Measurements from ENCODE around the gene KDM4C. TPM values are rescaled to one million over a fixed set of nuclear protein-coding genes. Genes with fewer than 3 reads are reported as not detected.
"Not testable (repeated sequence)": the region's sequence is repeated elsewhere in the genome, so short reads cannot be mapped to it uniquely, and the experiment has no call there.

The KDM4C gene
- total RNA-seq, 1 donor from 2014 or later: 46.0 TPM

DNA sequence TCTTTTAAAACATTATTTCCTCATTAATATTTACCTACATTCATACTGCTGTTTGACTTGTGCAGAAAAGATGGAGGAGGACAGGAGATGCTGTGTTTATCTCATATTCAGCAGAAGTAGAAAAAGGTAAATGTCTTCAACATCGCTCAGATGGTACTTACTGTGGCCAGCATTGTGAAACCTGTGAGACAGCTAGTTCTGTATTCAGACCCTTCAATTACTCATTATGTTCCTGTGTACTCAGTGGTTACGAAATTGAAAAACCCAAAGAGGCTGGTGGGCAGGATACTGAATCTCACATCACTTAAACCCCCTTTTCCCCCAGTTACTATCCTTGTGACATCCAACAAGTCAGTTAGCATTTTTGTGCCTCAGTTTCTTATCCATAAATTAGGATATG lies 216.0 kb downstream of the KDM4C start:
- no peak for DNase-seq (ENCODE audit: low spot score)

DNA sequence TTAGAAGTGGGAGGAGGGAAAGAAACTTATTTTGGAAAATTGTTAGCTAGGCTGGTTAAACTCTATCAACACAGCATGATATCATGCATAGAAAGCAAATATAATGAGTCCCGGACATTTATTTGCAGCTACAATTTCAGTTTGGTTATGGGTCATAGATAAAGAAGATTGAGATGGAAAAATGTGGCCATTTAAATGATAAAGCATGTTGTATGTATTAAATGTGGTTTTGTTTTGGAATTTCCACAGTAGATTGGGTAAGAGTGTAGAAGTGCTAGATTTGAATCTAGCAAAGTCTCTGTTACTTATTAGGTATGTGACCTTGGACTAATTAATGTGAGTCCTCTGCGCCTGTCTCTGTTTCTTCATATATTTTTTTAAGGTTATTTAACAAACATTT lies 217.4 kb downstream of the KDM4C start:
- no peak for DNase-seq (ENCODE audit: low spot score)

DNA sequence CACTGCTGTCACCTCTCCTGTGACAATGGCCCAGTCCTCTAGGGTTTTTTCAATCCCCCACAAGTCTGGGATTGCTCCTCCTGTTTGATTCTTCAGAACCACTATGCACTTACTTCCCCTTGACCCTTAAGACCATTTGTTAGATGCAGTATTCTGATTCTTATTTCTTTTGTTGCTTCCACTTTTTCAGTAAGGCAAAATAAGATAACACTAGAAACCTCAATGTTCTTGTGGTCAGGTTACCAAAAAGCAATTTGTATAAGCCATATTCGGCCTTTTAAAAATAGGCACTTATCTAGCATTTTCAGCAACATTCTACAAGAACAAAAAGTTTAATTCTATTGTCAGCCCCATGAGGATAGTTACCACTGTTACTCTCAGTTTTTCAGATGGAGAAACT lies 220.0 kb downstream of the KDM4C start:
- no peak for DNase-seq (ENCODE audit: low spot score)

DNA sequence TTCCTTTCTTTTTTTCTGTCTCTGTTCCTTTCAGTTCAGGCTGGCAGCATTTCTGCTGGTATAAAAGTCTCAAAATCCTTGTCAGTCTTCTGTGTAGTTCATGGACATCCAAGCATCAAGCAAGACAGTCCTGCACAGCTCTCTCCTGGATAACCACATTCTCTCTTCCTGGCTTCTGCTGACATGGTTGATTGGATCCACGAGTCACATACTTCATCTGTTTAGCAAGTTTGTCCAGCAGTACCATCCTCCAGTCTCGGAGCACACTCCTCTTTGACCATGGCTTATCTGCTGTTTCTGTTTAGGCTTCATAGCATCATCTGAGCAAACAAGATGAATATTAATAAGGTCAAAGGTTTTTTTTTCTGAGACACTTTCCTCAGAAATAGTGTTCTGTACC lies 220.8 kb downstream of the KDM4C start:
- no peak for DNase-seq (ENCODE audit: low spot score)

DNA sequence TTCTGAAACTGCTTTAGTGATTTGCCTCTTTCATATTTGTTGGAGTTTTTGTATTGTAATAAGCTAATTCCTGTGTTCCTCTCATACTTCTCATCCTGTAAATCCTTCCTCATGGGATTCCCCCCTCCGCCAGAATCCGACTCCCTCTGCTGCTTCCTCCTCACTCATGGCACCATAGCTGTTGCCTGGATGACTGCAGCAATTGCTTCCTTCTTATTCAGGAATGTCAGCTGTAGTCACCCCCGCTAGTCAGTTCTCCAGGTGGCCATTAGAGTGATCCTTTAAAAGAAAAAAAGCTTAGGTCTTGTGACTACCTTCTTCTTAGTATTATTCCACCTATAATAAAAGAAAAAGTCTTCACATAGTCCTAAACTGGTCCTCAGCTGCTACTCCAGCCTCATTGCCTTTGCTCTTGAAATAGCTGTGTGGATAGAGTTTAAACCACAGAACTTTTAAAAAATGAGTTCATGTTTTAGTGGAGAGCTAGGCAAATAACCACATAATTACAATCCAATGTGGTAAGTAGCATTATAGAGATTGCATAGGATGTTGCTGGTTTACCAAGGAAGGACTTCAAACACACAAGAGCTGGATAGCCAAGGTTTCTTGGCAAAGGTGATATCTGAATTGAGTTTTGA lies 227.3 kb downstream of the KDM4C start:
- no peak for DNase-seq (ENCODE audit: low spot score)

DNA sequence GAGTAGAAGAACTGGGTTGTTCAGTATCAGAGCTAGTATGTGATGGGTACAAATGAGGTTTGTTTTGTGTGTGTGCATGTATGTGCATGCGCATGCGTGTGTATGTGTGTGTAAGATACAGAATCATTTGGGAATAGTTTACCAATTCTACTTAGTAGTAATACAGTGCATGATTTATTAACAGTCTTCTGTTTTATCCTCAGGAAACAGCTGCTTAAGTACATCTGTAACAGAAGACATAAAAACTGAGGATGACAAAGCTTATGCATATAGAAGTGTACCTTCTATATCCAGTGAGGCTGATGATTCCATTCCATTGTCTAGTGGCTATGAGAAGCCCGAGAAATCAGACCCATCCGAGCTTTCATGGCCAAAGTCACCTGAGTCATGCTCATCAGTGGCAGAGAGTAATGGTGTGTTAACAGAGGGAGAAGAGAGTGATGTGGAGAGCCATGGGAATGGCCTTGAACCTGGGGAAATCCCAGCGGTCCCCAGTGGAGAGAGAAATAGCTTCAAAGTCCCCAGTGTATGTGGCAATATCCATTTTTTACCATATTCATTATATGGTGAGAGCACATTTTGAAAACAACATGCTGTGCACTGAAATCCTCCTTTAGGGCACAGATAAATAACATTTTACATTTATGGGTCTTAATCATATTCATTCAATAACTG lies 228.5 kb downstream of the KDM4C start:
- DNase-seq (ENCODE audit: low spot score): no peak

DNA sequence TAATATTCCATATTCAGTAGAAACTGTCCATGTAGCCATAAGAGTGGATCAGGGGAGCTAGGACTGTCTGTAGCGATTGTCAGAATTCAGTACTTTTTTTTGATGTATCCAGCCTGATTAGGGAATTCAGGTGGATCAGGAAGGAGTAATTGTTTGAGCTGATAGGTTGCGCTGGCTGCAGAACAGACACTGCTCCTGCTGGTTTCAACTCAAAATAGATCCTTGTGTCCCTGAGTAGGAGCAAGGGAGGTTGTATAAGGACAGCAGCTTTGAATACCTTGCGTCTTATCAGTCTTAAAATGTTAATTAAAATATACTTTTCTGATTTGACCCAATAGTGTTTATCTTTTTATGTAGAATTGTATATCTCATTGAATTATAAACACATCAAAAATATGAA lies 229.6 kb downstream of the KDM4C start:
- no peak for DNase-seq (ENCODE audit: low spot score)

DNA sequence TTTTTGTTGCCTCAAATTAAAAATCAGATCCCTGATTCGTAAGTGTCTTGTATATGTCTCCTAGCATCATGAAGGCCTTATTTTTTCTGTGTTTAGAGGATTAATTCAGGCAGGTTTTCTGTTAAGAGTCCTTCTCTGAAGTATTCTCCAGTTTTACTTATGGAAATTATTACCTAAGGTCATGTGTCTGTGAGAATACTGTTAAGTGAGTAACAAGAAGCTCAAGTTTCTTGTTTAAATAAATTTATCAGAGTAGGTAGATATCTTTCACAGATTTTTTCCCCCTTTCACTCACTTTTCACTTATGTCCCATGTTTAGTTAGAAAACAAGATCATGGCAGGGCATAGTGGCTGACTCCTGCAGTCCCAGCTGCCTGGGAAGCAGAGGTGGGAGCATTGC lies 233.6 kb downstream of the KDM4C start:
- no peak for DNase-seq (ENCODE audit: low spot score)

DNA sequence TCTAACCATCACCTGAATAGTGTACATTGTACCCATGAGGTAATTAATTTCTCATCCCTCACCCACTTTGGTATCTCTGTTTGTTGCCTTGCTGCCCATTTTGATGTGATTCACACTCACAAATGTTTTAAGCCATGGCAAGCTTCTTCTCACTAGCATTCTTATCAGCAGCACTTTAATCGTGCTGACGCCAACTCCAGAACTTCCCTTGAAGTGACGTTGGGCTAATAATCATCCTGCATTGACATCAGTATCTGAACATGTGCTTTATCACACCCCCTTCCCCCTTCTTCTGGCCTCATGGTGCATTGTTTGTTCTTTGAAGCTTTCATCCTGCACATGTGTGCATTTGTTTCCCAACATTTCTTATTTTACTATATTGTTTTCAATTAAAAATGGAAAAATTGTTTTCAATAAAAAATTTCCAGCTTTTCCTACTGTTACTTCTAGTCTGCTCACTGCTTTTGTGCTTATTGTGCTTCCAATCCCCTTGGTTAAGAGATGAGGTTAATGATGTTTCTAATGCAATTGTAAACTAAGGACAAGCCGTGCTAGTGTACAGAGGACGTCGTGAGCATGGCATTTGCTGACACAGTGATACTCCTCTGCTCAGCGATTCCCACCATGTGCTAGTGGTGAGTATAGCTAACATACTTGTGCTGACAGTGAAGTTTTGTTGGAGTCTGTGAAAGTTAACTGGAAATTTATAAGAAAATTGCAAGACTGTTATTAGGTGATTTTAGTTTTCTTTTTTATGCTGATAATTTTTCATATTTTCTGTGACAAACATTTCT lies 238.5 kb downstream of the KDM4C start:
- DNase-seq (ENCODE audit: low spot score): no peak

DNA sequence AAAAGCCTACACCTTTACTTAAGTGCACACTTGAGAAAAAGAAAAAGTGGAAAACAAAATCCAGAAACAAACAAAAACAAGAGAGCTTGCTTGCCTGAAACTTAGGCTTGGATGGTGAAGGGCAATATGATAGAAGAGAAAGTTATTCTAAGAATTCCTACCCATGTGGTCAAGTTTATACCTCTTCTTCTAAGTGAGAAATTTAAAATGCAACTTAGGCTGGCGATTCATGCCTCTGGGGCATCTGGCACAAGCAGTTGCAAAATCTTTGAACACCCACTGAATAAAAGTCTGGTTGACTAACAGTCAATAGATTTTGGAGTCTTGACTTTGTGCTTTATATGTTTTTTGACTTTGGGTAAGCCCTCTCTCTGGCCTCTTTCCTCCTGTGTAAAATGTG lies 239.6 kb downstream of the KDM4C start:
- no peak for DNase-seq (ENCODE audit: low spot score)

DNA sequence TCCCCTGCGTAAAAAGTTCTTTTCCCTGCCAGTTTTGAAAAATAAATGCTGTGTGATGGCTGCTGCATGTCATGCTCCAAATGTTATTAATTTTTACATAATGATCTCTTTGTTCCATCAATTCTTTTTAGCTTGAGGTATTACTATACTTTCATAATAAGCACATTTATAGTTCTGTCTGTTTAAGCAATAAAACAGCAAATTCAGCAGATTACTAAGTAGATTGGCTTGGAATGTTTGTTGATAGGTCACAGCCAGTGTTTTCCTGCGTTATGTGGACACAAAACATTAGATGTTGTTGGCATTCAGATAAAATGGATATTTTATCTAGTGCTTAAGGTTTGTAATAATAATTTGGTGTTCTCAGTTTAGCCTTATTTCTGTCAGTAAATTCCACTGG lies 242.0 kb downstream of the KDM4C start:
- no peak for DNase-seq (ENCODE audit: low spot score)

DNA sequence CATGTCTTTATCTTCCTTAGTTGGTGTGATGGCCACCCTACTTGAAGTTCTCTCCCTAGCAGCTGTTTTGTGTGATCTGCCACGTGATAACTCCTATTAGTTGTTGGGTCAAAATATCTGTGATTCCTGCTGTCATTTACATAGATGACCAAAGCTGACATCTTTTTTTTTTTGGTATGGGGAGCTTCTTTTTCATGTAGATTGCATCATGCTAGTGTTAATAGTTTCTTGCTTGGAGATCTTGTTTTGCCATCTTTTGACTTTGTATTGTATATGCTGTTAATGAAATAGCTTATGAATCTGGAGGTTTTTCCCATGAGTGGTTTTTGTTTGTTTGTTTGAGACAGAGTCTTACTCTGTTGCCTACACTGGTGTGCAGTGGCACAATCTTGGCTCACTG lies 243.8 kb downstream of the KDM4C start:
- DNase-seq (ENCODE audit: low spot score): no peak

DNA sequence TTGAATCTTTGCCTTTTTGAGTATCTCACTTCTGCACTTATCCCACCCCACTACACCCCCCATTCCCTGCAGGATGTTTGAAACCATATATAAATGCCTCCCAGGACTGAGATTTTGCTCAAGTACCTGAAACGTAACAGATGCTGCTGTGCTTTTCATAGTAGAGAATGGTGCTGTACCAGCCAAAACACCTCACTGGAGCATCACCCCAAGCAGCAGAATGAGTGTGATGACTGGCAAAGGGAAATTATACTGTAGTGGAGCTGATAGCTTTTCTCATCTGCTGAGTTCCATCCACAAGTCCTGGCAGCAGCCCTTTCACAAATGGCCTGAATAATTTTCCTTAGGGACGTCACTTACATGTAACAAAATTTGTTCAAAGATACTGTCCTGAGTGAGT lies 246.1 kb downstream of the KDM4C start:
- DNase-seq (ENCODE audit: low spot score): no peak

DNA sequence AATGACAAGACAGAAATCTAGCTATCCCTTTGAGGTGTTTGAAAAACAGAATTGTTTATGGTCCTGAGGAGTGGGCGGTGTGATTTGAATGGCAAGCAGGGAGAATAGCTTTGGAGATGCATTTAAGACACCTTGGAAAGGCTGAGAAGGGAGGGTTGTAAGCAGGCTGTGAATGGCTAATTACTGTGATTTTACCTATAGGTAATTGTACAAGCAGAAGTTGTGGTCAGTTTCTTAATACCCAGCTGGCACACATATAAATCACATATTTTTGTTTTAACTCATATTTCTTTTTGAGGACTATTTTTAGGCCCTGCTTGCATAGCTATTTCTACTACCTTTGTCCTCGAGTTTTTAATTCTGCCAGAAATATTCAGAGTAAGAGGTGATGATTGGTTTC lies 248.6 kb downstream of the KDM4C start:
- no peak for DNase-seq (ENCODE audit: low spot score)

DNA sequence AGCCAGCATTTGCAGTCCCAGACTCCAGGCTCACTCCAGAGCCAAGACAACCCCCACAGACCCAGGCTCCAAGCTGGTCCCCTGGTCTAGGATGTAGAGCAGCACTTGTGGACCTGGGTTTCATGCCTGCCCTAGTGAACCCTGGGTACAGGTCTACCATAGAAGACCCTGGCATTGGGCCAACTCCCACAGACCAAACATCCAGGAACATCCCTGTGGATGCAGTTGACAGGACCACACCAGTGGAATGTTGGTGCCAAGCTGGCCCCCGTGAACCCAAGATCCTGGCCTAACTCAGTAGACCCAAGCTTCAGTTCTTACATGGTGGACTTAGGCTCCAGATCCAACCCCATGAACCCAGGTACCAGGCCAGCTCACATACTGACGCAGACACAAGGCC lies 250.6 kb downstream of the KDM4C start:
- no peak for DNase-seq (ENCODE audit: low spot score)

DNA sequence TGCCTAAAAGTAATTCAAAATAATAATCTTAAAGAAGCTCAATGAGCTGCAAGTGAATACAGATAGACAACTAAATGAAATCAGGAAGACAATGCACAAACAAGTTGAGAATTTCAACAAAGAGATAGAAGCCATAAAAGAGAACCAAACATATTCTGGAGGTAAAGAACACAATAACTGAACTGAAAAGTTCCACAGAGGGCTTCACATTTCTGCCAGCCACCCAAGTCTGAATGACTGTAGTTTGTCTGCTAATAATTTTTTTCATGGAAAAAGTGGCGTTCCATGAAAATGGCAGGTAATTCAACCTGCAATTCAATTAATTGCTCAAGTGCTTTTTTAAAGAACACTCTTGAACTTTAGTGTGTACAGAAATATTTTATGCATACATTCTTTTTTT lies 251.3 kb downstream of the KDM4C start:
- no peak for DNase-seq (ENCODE audit: low spot score)

DNA sequence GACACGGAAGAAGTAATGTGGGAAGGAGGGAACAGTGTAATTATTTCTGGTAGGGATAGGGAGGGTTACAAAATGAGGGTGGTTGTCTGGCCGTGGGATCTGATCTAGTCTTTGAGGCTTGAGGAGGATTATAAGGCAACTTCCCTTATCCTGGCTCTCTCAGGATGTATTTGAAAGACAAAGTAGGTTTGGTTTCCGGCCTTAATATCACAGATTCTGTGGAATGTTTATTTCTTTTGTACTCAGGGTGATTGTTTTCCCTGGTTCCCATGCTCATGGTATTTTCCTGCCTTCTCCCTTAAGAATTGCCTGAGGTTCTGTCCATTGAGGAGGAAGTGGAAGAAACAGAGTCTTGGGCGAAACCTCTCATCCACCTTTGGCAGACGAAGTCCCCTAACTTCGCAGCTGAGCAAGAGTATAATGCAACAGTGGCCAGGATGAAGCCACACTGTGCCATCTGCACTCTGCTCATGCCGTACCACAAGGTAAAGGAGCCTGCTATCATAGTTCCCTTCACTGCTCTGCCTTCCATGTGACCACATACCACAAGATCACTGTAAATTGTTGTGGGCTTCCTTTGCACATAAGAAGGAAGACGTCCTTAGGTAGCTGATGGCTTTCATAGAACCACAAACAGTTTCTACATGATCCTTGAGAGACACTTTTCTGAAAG lies 253.8 kb downstream of the KDM4C start:
- DNase-seq (ENCODE audit: low spot score): no peak

DNA sequence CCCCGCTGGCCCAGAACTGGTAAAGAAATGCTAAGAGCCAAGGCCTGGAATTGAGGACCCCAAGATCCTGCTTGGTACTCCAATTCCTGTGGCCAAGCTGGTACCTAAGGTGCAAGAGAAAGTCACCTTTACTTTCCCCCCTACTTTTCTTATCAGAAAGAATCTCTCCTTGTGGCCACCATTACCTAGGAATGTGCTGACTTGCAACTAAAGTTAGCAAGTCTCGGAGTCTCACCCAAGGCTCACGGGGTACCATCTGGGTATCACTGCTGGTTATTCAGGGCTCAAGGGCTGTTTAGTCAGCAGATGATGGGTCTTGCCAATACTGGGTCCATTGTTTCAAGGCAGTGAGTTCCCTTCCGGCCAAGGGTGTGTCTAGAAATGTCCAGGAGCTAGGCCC lies 270.2 kb downstream of the KDM4C start:
- no peak for DNase-seq (ENCODE audit: low spot score)

DNA sequence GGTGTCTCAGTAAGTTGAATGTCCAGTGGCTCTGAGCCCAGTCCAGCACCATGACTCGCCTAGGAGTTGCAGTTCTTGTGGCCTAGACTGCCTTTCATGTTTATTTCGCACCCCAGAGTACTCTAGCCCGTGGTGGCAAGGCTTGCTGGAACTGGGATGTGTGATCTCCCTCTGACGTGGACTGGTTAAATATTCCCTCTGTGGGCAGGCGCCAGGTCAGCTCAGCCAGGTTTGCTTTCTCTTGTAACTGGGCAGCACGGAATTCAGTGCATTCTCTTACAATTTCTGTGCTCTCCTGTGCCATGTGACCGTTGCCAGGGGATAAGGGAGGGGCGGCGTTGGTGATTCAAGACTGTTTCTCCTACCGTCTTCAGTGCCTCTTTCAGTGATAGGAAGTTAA lies 270.8 kb downstream of the KDM4C start:
- DNase-seq (ENCODE audit: low spot score): no peak

DNA sequence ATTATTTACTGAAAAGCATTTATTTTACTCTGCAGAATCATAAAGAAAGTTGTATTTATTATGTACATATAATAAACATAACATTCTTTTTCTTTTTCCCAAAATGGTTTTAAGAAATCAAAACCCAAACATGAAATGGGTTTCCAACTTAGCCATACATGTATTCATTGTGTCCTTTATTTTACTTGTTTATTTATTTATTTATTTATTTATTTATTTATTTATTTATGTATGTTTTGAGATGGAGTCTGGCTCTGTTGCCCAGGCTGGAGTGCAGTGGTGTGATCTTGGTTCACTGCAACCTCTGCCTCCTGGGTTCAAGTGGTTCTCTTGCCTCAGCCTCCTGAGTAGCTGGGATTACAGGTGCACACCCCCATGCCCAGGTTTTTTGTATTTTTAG lies 273.2 kb downstream of the KDM4C start:
- not testable (repeated sequence) for DNase-seq (ENCODE audit: low spot score)

DNA sequence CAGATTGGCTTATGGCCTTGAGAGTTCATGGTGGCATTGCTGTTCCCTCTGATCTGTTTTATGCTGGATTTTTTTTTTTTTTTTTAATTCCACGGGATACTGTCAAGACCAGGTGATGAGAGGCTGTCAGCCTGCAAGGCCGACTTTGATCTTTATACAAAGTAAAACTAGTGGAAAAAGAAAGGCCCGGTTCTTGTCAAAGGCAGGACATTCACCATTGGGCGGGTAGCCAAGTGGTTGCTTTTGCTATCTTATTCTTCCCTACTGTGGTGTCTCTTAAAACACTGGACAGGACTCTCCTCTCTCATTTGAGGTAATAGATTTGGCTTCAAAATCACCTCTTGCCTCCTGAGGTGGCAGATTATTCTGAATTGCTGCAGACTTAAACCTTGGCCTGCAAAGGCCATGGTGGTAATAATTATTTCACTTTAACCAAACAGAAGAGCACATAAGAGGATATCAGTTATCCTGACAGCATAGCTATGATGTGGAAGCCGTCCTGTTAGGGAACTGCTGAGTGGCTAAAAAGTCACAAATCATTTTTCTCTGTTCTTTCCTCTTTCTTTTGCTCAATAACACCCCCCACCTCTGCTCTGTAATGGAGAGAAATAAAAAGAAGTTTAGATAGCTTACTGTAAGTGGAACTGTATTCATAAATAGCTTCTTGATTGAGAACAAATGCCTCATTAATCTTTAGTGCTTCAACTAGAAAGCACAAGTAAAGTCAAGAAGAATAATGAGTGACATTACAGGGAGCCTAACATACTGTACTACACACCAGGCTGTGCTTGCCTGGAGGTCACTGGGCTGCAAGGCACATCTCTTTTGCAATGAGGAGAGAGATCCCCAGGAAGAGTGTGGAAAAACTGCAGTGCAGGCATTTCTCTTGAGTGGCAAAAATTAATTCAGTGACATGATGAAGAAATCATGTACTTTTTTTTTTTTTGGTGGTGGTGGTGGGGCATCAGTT lies 275.6 kb downstream of the KDM4C start:
- DNase-seq (ENCODE audit: low spot score): no peak

Data from umbilical cord (tissue), 2 donors.